ENCODE results near the gene MAMDC2.

Gene MAMDC2

DNA sequence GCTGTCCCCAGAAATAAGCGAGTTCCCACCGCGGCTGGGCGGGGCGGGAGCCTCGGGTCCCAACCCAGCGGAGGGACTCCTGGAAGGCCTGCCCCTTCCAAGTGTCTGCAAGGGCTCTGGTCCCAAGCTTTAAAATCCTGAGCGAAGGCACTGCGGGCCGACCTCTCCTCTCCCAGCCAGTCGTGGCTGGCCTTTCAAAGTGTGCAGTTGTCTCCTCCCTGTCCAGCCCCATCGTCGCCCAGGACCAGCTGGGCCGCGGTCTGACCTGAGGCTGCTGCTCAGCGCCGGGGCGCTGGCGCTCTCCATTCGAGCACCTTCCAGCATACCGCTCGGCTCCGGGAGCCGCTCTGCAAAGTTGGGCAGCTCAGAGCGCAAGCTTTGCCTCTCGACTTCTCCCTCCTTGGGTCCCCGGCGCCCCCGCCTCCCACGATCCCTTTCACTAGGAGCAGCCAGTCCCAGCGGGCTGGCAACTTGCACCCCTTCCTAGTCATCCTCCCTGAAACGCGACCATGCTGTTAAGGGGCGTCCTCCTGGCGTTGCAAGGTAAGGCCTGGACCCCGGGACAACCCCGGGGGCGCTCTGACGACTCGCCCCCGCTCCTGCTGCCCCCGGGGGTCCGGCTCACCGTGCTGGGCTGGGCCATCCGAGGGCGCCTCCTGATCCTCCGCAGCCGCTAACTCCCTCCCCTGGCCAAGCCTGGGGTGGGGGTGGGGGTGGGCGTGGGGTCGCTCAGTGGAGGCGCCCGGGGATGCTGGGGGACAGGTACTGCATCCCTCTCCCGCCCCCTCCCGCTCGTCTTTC, at the start of gene MAMDC2:
TSS of gene MAMDC2 (plus strand) at position 160 of the 801 bp plus-strand sequence. CDS start at position 510, 350 bp downstream.
- no peak for DNase-seq (ENCODE audit: low read depth in 1 of 2, low spot score in 1 of 2)

- DNase-seq (ENCODE audit: low read depth in 1 of 2, low spot score in 1 of 2), result no peak
Observed at GRCh38 chr9:69995846-69996245, 47.8 kb upstream of the MAMDC2 start.

GRCh38 chr9:69996967-69997366, 46.7 kb upstream of the MAMDC2 start:
- DNase-seq (ENCODE audit: low read depth in 1 of 2, low spot score in 1 of 2), result no peak

- DNase-seq (ENCODE audit: low read depth in 1 of 2, low spot score in 1 of 2), result no peak
Observed at GRCh38 chr9:69997524-69997923, 46.1 kb upstream of the MAMDC2 start.

DNA sequence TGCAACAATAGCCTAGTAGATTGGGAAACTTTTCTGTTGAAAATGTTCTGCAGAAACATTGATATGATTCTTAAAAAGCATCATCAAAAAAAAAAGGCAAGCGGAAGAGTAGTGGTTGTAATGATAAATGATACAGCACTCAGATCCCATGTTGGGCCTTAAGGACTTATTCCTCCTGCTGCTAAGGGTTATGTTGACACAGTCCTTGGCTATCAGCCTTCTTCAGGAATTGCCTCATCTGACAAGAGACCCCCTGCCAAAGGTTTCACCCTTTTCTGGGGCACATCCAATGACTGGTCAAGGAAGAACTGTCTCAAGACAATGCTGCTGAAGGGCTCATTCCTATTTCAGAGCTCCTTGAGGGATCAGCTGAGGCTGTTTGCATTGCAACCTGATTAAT, 44.3 kb upstream of the MAMDC2 start:
- no peak for DNase-seq (ENCODE audit: low read depth in 1 of 2, low spot score in 1 of 2)

- no peak for DNase-seq (ENCODE audit: low read depth in 1 of 2, low spot score in 1 of 2)
Observed at GRCh38 chr9:70000469-70000868, 43.2 kb upstream of the MAMDC2 start.

DNA sequence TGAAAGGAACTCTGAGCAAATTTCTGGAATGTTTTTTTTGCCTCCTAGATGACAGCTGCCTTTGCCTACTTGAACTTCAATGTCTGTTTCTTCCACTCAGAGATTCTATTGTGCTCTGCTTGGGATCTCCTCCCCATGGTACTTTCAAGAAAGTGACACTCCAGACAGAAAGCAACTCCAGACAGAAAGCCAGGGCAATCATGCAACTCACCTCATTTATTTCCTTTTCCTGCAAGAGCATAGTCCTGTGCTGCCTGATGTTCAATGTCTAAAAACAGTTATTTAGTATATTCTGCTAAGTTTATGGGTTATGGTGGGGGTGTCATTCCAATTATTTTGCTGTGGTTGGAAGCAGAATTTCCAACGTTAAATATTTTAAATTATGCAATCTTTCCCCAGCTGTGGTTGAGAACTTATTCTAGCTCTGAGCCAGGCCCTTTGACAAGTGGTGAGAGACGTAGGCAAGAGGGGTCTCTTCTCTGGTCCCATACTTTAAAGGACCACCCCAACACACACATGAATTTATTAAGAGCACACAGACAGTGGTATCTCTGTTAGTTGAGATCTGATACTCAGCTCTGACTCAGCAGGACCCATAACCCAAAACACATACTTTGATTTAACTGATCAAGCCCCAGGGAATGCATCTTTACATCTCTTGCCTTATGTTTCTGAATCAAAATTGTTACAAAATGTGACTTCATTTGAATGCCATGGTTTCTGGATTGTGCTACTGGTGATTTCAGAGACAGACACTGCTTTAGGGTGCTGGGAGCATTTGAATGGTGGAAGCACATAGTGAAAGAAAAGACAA, 39.5 kb upstream of the MAMDC2 start:
- no peak for DNase-seq (ENCODE audit: low read depth in 1 of 2, low spot score in 1 of 2)

DNA sequence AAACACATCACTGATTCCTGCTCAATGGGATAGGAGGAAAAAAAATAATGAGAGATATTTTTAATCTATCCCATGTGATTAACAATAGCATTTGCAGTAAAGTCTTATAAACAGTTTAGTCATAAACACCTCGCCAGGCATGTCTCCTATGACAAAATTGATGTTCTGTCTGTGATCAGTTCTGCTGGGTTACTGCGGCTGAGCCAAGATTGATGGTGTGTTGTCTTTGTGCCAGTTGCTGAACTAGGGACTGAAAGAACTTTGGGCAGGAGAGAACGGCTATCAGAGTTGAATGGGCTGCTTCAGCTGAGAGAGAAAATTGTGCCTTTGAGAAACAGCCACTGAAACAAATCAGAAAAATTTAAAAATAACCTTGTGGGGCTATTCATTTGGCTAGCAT, 37.3 kb upstream of the MAMDC2 start:
- DNase-seq (ENCODE audit: low read depth in 1 of 2, low spot score in 1 of 2), result no peak

DNA sequence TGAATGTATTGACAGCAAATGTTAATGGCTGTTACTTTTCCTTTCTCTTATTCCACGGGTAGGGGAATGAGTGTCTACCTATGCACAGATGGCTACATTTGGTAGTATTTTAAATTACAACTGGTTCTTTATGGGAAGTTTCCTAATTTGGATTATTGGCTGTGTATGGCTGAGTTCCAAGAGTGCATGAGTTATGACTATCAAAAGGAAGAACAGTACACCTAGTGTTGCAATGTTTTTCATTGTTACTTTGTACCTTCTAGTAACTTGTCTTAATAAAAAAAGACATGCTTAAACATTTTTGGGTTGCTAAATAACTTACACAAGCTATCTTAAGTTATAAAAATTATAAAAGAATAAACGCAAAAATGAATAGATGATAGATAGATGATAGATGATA, 35.8 kb upstream of the MAMDC2 start:
- DNase-seq (ENCODE audit: low read depth in 1 of 2, low spot score in 1 of 2), result no peak

GRCh38 chr9:70010015-70010414, 33.6 kb upstream of the MAMDC2 start:
- no peak for DNase-seq (ENCODE audit: low read depth in 1 of 2, low spot score in 1 of 2)

- no peak for DNase-seq (ENCODE audit: low read depth in 1 of 2, low spot score in 1 of 2)
Observed at GRCh38 chr9:70011366-70011765, 32.3 kb upstream of the MAMDC2 start.

GRCh38 chr9:70012569-70012968, 31.1 kb upstream of the MAMDC2 start:
- no peak for DNase-seq (ENCODE audit: low read depth in 1 of 2, low spot score in 1 of 2)

DNA sequence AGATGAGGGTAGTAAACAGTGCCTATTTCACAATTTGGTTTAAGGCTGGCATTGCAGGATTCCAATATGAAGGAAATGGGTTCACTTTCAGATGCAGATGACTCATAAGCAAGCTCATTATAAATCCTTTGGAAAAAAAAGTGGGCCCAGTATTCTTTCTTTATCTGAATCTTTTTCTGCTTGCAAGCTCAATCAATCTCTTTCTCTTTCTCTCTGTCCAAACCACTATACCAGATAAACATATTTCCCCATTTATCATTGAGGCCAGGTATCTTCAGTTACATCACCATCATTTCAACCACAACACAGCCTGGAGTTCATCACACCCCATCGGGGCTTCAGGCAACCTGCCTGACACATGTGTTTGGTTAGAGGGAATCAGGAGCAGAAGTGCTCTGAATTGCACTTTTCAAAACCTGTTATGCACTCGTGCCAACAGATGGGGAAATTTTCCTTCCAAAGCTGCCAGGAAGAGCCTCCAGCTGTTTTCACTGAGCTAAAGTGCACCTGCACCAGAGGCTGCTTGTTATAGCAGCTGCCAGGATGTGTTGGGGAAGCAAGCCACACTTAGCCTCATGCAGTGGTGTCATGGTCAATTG, 30.0 kb upstream of the MAMDC2 start:
- no peak for DNase-seq (ENCODE audit: low read depth in 1 of 2, low spot score in 1 of 2)

DNA sequence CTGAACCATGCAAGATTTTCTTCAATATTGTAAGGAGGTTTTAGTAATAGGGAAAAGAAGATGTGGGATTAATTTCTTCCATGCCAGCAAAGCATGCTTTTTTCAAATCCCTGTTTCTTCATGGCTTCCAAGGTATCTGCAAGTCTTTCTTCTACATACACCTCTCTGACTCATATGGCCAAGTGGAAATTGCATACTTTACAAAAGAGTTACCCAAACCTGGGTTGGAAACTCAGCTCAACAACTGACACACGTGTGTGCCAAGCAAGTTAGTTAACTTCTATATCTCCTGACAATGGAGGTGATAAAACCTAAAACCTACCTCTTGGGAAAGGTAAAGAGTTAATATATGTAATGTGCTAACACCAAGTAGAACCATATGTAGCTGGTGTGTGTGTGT, 28.5 kb upstream of the MAMDC2 start:
- DNase-seq (ENCODE audit: low read depth in 1 of 2, low spot score in 1 of 2), result no peak

DNA sequence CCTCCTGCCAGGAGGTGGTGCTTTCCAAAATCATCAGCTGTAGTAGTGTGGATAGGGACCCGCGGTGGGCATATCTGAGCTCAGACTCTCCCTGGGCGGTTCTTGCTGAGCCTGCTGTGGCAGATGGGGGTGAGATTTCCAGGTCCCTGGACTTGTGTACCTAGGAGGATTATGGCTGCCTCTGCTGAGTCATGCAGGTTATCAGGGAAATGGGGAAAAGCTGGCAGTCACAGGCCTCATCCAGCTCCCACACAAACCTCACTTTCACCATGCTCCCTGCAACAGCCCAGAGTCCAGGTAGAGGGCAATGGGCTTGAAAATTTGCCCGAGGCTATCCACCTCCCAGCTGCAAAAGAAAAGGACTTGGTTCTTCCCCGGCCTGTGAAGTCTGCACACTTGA, 23.4 kb upstream of the MAMDC2 start:
- no peak for DNase-seq (ENCODE audit: low read depth in 1 of 2, low spot score in 1 of 2)

GRCh38 chr9:70020991-70021571, 22.6 kb upstream of the MAMDC2 start:
- no peak for DNase-seq (ENCODE audit: low read depth in 1 of 2, low spot score in 1 of 2)

DNA sequence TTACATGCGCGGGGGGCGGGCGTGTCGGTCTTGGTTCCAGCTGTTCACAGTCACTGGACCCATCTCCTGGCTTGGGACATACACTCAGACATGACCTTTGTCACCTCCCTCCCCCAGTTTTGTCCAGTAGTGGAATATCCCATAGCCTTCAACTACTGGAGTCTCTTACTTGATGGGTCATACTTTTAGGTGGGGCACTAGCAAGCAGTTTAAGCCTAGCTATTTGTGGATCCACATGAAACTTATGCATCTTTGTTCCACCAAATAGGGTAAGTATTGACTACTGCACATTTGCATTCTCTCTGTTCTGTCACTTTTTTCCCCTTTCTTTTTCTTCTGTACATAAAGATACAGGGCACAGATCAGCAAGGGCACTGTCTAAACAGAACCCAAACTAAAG, 15.4 kb upstream of the MAMDC2 start:
- no peak for DNase-seq (ENCODE audit: low read depth in 1 of 2, low spot score in 1 of 2)

- no peak for DNase-seq (ENCODE audit: low read depth in 1 of 2, low spot score in 1 of 2)
Observed at GRCh38 chr9:70030156-70030555, 13.5 kb upstream of the MAMDC2 start.

DNA sequence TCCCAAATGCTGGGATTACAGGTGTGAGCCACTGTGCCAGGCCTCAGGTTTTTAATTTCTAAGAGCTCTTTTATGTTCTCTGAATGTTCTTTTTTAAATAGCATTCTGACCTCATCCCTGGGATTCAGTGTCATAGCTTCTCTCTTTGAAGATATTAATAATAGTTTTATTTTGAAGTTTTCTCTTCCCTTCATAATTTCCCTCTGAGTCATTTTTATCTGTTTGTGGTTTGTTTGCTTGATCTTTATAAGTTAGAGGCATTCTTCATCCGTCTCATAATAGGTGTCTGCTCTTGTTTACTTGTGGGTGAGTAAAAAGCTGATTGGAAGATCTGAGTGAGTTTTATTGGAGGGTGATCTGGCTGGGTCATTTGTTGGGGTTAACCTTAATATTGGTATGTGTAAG, 12.5 kb upstream of the MAMDC2 start:
- DNase-seq (ENCODE audit: low read depth in 1 of 2, low spot score in 1 of 2), result no peak

- no peak for DNase-seq (ENCODE audit: low read depth in 1 of 2, low spot score in 1 of 2)
Observed at GRCh38 chr9:70034271-70034711, 9.4 kb upstream of the MAMDC2 start.

- DNase-seq (ENCODE audit: low read depth in 1 of 2, low spot score in 1 of 2), result no peak
Observed at GRCh38 chr9:70035691-70036090, 8.0 kb upstream of the MAMDC2 start.

- DNase-seq (ENCODE audit: low read depth in 1 of 2, low spot score in 1 of 2), result no peak
Observed at GRCh38 chr9:70036641-70037040, 7.0 kb upstream of the MAMDC2 start.

Measured in activated CD4-positive, alpha-beta T cell treated with anti-CD3 and anti-CD28 coated beads, Interleukin-2, amount 50 U/mL, for 24 hours (primary cell).